Mesenchymal stem cell (in vitro differentiated cells and primary cell): ENCODE results near the gene ACAD8.

Experiments used
- DNase-seq: peaks from one replicate; pipeline ENCODE4 v3.0.0-alpha.2; 2013
- H2AFZ ChIP-seq: one replicate; pipeline ENCODE4 v1.6.1; 2013; ENCODE audit warnings: low read depth, mild to moderate bottlenecking, control low read depth, inconsistent platforms, low read length, moderate library complexity
- H2AK5ac ChIP-seq: 2 replicates; pipeline ENCODE4 v1.6.1; 2013; ENCODE audit warnings: low read length, moderate library complexity, mild to moderate bottlenecking, inconsistent platforms; ENCODE audit not compliant: severe bottlenecking
- H2BK120ac ChIP-seq: one replicate; pipeline ENCODE4 v1.6.1; 2013; ENCODE audit warnings: low read depth, mild to moderate bottlenecking, inconsistent platforms, low read length, moderate library complexity
- H2BK12ac ChIP-seq, 2 experiments: one replicate each; pipeline ENCODE4 v1.6.1; 2013; ENCODE audit warnings: inconsistent platforms in 2 of 2, low read length in 2 of 2, mild to moderate bottlenecking in 2 of 2, moderate library complexity in 2 of 2, control low read depth in 1 of 2
- H2BK15ac ChIP-seq: one replicate; pipeline ENCODE4 v1.6.1; 2013; ENCODE audit warnings: mild to moderate bottlenecking, low read depth, inconsistent platforms; ENCODE audit not compliant: poor library complexity, severe bottlenecking
- H2BK5ac ChIP-seq: 2 replicates; pipeline ENCODE4 v1.6.1; 2013; ENCODE audit warnings: low read depth, mild to moderate bottlenecking, low read length, control low read depth, inconsistent platforms; ENCODE audit not compliant: poor library complexity, severe bottlenecking
- H3K14ac ChIP-seq, 2 experiments: one replicate each; pipeline ENCODE4 v1.6.1; 2013; ENCODE audit warnings: inconsistent platforms in 2 of 2, low read length in 2 of 2, control low read depth in 1 of 2, mild to moderate bottlenecking in 1 of 2, moderate library complexity in 1 of 2
- H3K18ac ChIP-seq, 2 experiments: one replicate each; pipeline ENCODE4 v1.6.1; 2013; ENCODE audit warnings: inconsistent platforms in 2 of 2, low read length in 2 of 2, control low read depth in 1 of 2, low read depth in 1 of 2, mild to moderate bottlenecking in 1 of 2
- H3K23ac ChIP-seq, 2 experiments: one replicate each; pipeline ENCODE4 v1.6.1; 2013; ENCODE audit warnings: inconsistent platforms in 2 of 2, low read length in 2 of 2, mild to moderate bottlenecking in 2 of 2, moderate library complexity in 2 of 2, control low read depth in 1 of 2
- H3K27ac ChIP-seq: 2 replicates; pipeline ENCODE4 v1.5.1; 2013; ENCODE audit warnings: mild to moderate bottlenecking, moderate library complexity, low read length, control low read depth, inconsistent platforms; ENCODE audit not compliant: poor library complexity, severe bottlenecking
- H3K27me3 ChIP-seq, 2 experiments: 2 replicates each; pipeline versions ENCODE4 v1.6.1 to v1.7.0; 2013; ENCODE audit warnings: low read length in 2 of 2, mild to moderate bottlenecking in 2 of 2, moderate library complexity in 2 of 2, control low read depth in 1 of 2, inconsistent platforms in 1 of 2; ENCODE audit not compliant: control insufficient read depth in 1 of 2, insufficient read depth in 1 of 2
- H3K36me3 ChIP-seq, 2 experiments: 2 replicates each; pipeline versions ENCODE4 v1.6.1 to v1.7.0; 2013; ENCODE audit warnings: low read length in 2 of 2, control low read depth in 1 of 2, inconsistent platforms in 1 of 2, low read depth in 1 of 2, mild to moderate bottlenecking in 1 of 2; ENCODE audit not compliant: insufficient read depth in 2 of 2, control insufficient read depth in 1 of 2
- H3K4ac ChIP-seq, 2 experiments: one replicate each; pipeline ENCODE4 v1.6.1; 2013; ENCODE audit warnings: inconsistent platforms in 2 of 2, low read length in 2 of 2, mild to moderate bottlenecking in 2 of 2, moderate library complexity in 2 of 2, control low read depth in 1 of 2, low read depth in 1 of 2
- H3K4me1 ChIP-seq: 2 replicates; pipeline ENCODE4 v1.6.1; 2013; ENCODE audit warnings: low read depth, low read length, control low read depth; ENCODE audit not compliant: control insufficient read depth, insufficient read depth
- H3K4me2 ChIP-seq: 2 replicates; pipeline ENCODE4 v1.6.1; 2013; ENCODE audit warnings: low read length, mild to moderate bottlenecking, inconsistent platforms; ENCODE audit not compliant: poor library complexity, severe bottlenecking
- H3K4me3 ChIP-seq, 2 experiments: 2 replicates each; pipeline versions ENCODE4 v1.5.1 to v1.7.0; 2013; ENCODE audit warnings: low read length in 2 of 2, mild to moderate bottlenecking in 2 of 2, control low read depth in 1 of 2, low read depth in 1 of 2; ENCODE audit not compliant: insufficient read depth in 1 of 2
- H3K79me1 ChIP-seq: replicated peaks from 2 replicates; pipeline ENCODE4 v1.6.1; 2013; ENCODE audit warnings: mild to moderate bottlenecking, control low read depth, low read length, inconsistent platforms; ENCODE audit not compliant: poor library complexity, severe bottlenecking
- H3K9ac ChIP-seq: 2 replicates; pipeline ENCODE4 v1.7.0; 2013; ENCODE audit warnings: mild to moderate bottlenecking, low read length, moderate library complexity
- H3K9me3 ChIP-seq: 2 replicates; pipeline ENCODE4 v1.7.0; 2013; ENCODE audit warnings: mild to moderate bottlenecking, low read length; ENCODE audit not compliant: control insufficient read depth
- H4K8ac ChIP-seq: one replicate; pipeline ENCODE4 v1.6.1; 2013; ENCODE audit warnings: inconsistent platforms, mild to moderate bottlenecking, low read length, moderate library complexity
- H4K91ac ChIP-seq: one replicate; pipeline ENCODE4 v1.6.1; 2013; ENCODE audit warnings: mild to moderate bottlenecking, low read length, inconsistent platforms
- WGBS: methylation state at CpG from one replicate; pipeline ENCODE4 v1.1.7; 2013; ENCODE audit warnings: mixed read lengths; 5-methylcytosine and 5-hydroxymethylcytosine counted together

ACAD8 gene

DNA sequence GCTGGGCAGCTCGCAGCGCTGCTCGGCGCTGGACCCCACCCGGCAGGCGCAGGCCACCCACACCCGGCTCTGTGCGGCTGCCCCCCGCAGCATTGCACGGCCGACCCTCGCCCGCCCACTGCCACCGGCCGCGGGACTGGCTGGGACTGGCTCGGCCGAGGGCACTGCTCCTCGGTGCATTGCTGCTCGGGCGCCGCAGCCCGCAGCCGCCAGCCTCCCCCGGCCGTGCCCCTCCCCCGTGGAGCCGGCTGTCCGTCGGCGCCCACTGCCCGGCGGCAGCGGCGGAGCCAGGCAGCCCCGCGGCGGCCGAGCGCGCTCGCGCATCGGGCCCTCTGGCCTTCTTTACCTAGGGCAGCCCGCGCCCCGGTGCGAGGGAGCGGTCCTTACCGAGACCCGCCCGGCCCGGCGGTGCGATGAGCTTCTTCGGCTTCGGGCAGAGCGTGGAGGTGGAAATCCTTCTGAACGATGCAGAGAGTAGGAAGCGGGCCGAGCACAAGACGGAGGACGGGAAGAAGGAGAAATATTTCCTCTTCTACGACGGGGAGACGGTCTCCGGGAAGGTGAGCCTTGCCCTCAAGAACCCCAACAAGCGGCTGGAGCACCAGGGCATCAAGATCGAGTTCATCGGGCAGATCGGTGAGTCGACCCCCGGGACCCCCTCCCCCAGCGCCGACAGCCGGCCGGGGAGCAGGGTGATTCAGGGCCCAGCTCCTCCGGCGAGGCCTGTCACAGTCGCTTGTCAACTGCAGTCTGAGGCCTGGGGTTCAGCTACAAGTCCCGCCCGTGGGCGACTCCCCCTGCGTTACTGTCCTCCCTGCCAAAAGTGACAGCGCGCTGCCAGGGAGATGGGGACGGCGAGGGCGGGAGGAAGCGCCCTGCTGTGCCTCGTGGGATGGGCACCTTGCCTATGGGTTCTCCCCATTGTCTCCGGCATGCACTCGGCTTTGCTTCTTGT lies 28.4 kb upstream of the ACAD8 start:
- Histone ChIP-seq H3K4ac (peak overlapping the region; percentile 71 to 95), H4K91ac (peak overlapping the region; percentile 92), H3K4me2 (peak overlapping the region; percentile 92), H2BK120ac (peak overlapping the region; percentile 71), H3K36me3 (peaks cover 0 to 10% of the 10 kb centered on the region in 2 experiments), H3K79me1 (peaks cover 21% of the 10 kb centered on the region), H3K14ac (peak overlapping the region in 1 of 2 experiments; percentile 100), H3K9me3 (no peaks in the 10 kb centered on the region), H3K4me1 (peaks cover 12% of the 10 kb centered on the region), H2BK15ac (no peak overlapping the region), H3K4me3 (peak overlapping the region; percentile 98 to 99), H3K23ac (peak overlapping the region in 1 of 2 experiments; percentile 97), H4K8ac (peak overlapping the region; percentile 66), H3K27me3 (no peaks in the 10 kb centered on the region), H3K9ac (peak overlapping the region; percentile 100), H2AFZ (peak overlapping the region; percentile 95), H3K27ac (peak overlapping the region; percentile 56), H2BK12ac (peak overlapping the region; percentile 22 to 74), H2BK5ac (no peak overlapping the region), H3K18ac (peak overlapping the region; percentile 98 to 99), H2AK5ac (no peak overlapping the region)
- DNase-seq = peak; percentile 53
- under 1% methylated on average over 87 of the region's 93 CpGs for WGBS

DNA sequence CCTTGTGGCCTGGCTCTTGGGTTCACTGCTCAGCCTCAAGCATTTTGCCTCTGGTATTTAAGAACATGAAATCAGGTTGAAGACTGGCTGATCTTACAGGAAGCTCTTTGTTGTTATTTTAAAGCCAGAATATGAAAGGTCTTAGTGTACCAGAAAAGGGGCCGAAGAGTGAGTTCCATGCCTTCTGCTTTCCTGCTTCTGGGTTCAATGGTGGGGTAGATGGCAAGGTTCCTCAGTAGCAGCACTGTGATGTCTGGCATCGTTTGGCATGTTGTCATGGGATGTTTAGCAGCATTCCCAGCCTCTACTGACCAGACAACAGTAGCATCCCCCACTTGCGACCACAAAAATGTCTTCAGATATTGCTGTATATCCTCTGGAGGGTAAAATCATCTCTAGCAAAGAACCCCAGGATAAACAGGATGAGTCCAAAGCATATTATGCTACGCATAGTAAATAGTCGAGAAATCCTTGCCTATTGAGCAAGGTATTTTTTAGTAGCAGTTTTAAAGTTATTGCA lies 26.5 kb upstream of the ACAD8 start:
- H4K8ac ChIP-seq = peak overlapping the region; percentile 1
- H3K36me3 ChIP-seq = peaks cover 0 to 10% of the 10 kb centered on the region in 2 experiments
- H2BK5ac ChIP-seq = no peak overlapping the region
- 81% methylated on average over 5 of the region's 5 CpGs for WGBS
- peak overlapping the region; percentile 100 for H3K9ac ChIP-seq
- no peak overlapping the region for H2AK5ac ChIP-seq
- peak; percentile 54 for DNase-seq
- H3K79me1 ChIP-seq = peaks cover 28% of the 10 kb centered on the region
- H3K9me3 ChIP-seq = no peaks in the 10 kb centered on the region
- no peak overlapping the region for H4K91ac ChIP-seq
- H3K14ac ChIP-seq = no peak overlapping the region
- no peak overlapping the region for H3K18ac ChIP-seq
- H3K4me1 ChIP-seq = peaks cover 13% of the 10 kb centered on the region
- H3K4me2 ChIP-seq = no peak overlapping the region
- H3K27ac ChIP-seq = no peak overlapping the region
- no peak overlapping the region for H2BK15ac ChIP-seq
- no peak overlapping the region for H2AFZ ChIP-seq
- H3K23ac ChIP-seq = no peak overlapping the region
- no peaks in the 10 kb centered on the region for H3K27me3 ChIP-seq
- no peak overlapping the region for H3K4ac ChIP-seq
- H2BK12ac ChIP-seq = no peak overlapping the region
- peak overlapping the region in 1 of 2 experiments; percentile 99 for H3K4me3 ChIP-seq
- no peak overlapping the region for H2BK120ac ChIP-seq

DNA sequence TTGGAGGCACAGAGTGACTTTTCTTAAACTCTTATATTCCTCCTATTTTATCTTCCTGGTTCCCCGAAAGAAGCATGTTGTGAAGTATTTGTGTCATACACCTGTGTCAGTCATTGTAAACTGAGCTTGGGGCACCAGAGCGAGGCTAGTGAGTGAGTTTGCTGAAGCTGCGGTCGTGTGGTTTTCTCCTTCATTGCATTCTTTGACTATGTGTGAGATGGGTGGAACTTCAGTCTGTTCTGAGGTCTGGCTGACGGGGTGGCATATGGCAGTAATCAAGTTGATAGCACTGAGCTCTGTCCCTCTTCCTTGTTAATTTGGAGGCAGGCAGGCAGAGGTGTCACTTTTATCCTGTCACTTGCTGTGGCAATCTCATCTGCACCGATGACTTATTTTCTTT lies 24.7 kb upstream of the ACAD8 start:
- Histone ChIP-seq H3K9me3 (no peaks in the 10 kb centered on the region), H3K14ac (no peak overlapping the region), H4K91ac (no peak overlapping the region), H3K27ac (no peak overlapping the region), H2BK5ac (no peak overlapping the region), H3K4me2 (no peak overlapping the region), H3K4ac (no peak overlapping the region), H3K23ac (no peak overlapping the region), H3K9ac (no peak overlapping the region), H2AK5ac (no peak overlapping the region), H4K8ac (no peak overlapping the region), H3K4me1 (peaks cover 13% of the 10 kb centered on the region), H3K27me3 (no peaks in the 10 kb centered on the region), H3K79me1 (peaks cover 31% of the 10 kb centered on the region), H3K36me3 (peaks cover 0 to 13% of the 10 kb centered on the region in 2 experiments), H2BK120ac (no peak overlapping the region), H2BK12ac (no peak overlapping the region), H2AFZ (no peak overlapping the region), H2BK15ac (no peak overlapping the region), H3K4me3 (no peak overlapping the region), H3K18ac (no peak overlapping the region)
- 87% methylated on average over 6 of the region's 6 CpGs for WGBS
- no peak for DNase-seq

DNA sequence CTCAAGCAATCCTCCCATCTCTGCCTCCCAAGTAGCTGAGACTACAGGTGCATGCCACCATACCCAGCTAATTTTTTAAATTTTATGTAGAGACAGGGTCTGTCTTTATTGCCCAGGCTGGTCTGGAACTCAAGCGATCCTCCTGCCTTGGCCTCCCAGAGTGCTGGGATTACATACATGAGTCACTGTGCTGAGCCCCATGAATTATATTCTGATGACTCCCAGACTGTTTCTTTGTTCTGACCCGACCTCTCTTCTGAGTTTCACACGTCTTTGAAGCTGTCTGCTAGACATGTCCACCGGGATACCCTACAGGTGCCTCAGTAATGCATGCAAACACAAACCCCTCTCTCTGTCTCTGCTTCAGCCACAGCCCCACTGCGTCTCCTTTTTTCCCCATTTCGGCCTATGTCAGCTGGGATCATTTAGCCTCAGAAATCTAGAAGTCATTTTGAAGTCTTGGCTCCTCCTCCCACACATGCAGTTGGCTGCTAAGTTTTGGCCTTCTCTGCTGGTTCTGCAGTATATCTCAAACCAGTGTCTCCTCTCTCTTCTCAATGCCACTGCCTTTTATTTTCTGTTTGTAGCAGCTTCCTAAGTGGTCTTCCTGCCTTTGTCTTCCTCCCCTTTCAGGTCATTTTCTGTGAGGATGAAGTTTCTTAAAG lies 24.1 kb upstream of the ACAD8 start:
- WGBS = 74% methylated on average over 6 of the region's 6 CpGs
- H3K14ac ChIP-seq = no peak overlapping the region

More for the DNA sequence above, 24.1 kb upstream of the ACAD8 start:
- no peak overlapping the region for H2BK15ac ChIP-seq
- H3K9ac ChIP-seq = peak overlapping the region; percentile 10
- peaks cover 32% of the 10 kb centered on the region for H3K79me1 ChIP-seq
- no peak overlapping the region for H3K18ac ChIP-seq
- no peak overlapping the region for H4K8ac ChIP-seq
- no peak overlapping the region for H3K23ac ChIP-seq
- H3K9me3 ChIP-seq = no peaks in the 10 kb centered on the region
- peaks cover 0 to 13% of the 10 kb centered on the region in 2 experiments for H3K36me3 ChIP-seq
- no peak for DNase-seq
- no peaks in the 10 kb centered on the region for H3K27me3 ChIP-seq
- no peak overlapping the region for H2BK12ac ChIP-seq
- H3K4me3 ChIP-seq = peak overlapping the region in 1 of 2 experiments; percentile 28
- peaks cover 13% of the 10 kb centered on the region for H3K4me1 ChIP-seq
- no peak overlapping the region for H3K4ac ChIP-seq
- H2AFZ ChIP-seq = no peak overlapping the region
- no peak overlapping the region for H2AK5ac ChIP-seq
- no peak overlapping the region for H2BK5ac ChIP-seq
- H3K27ac ChIP-seq = no peak overlapping the region
- H4K91ac ChIP-seq = no peak overlapping the region
- H2BK120ac ChIP-seq = no peak overlapping the region
- H3K4me2 ChIP-seq = no peak overlapping the region
